Neuron (in vitro differentiated cells): Measurements from ENCODE around the gene GAL3ST1.
"Not testable (repeated sequence)": the region's sequence is repeated elsewhere in the genome, so short reads cannot be mapped to it uniquely, and the experiment has no call there.

Experiments
- H2AFZ ChIP-seq: one replicate; pipeline ENCODE4 v1.6.1; 2013; ENCODE audit warnings: low read depth, mild to moderate bottlenecking, inconsistent platforms, low read length, moderate library complexity
- H3K27me3 ChIP-seq: one replicate; pipeline ENCODE4 v1.6.1; 2013; ENCODE audit warnings: low read length; ENCODE audit not compliant: insufficient read depth
- H3K36me3 ChIP-seq: one replicate; pipeline ENCODE4 v1.6.1; 2013; ENCODE audit warnings: low read length; ENCODE audit not compliant: insufficient read depth
- H3K4me1 ChIP-seq: one replicate; pipeline ENCODE4 v1.6.1; 2013; ENCODE audit warnings: low read length; ENCODE audit not compliant: insufficient read depth
- H3K4me3 ChIP-seq: 2 replicates; pipeline ENCODE4 v1.5.1; 2013; ENCODE audit warnings: mild to moderate bottlenecking, low read length, moderate library complexity
- H3K9me3 ChIP-seq: one replicate; pipeline ENCODE4 v1.6.1; 2013; ENCODE audit warnings: low read length

GAL3ST1 gene

DNA sequence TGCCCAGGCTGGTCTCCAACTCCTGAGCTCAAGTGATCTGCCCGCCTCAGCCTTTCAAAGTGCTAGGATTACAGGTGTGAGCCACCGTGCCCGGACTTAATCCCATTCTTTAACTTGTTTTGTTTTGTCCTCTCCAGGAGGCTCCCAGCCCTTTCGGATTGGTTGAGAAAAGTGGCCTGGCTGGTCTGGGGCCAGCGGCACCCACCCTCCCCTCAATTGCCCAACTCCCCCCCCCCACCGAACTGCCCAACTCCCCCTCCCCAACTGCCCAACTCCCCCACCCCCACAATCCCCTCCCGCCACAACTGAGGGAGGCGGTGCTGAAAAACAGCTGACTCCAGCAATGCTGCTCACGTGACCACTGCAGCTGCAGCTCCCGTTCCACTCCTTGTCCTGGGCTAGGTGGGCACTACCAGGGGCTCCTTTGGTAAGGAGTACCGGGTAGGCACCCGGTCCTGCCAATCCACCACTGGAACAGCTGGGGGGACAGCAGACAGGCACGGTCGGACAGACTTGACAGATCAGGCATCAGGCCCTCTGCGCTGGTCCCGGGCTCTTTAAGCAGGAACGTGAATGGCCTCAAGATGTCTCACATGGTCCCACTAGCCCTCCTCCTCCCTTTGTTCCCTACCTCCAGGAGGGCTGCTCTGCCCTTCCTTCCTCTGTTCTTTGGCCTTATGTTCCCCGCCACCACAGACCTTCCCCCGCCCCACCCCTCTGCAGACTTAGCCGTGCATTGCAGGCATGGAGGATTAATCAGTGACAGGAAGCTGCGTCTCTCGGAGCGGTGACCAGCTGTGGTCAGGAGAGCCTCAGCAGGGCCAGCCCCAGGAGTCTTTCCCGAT lies 32.2 kb upstream of the GAL3ST1 start, which contains the start of gene TCN2:
Gene TCN2, plus strand, starts transcription at position 720 of the 845 bp plus-strand sequence. CDS start 158 bp downstream, outside the sequence.
- Histone ChIP-seq H3K9me3 (no peaks in the 10 kb centered on the region), H3K4me1 (peaks cover 33% of the 10 kb centered on the region), H3K27me3 (no peaks in the 10 kb centered on the region), H2AFZ (peak within 1 kb of the TSS; percentile 23), H3K4me3 (peak within 1 kb of the TSS; percentile 68), H3K36me3 (peaks cover 13% of the 10 kb centered on the region)

DNA sequence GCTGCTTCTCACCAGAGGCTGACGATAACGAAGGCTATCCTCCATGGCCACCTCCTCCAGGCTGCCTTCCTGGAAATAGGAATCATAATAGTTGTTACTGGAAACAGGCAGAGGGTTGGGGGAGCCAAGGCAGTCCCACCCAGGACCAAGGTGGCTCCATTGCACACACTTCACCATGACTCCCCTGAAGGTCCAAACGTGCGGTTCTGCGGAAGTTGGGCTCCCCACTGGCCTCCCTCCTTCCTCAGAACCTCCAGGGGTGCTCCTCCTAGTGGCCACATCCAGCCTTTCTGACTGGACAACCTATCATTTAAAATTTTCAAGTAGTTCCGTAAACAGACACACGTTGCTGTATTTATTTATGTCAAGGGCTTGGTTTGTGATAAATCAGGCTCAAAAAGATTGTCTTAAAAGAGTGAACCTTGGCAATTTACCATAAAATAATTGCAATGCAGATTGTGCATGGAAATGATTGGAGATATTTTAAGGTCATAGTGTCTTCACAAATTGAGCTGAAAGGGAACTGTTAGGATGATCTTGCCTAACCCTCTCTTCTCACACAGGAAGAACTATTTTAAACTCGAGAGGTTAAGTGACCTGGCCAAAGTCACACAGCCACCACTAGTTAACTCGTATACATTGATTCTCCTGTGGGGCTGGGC lies 31.1 kb upstream of the GAL3ST1 start:
- Histone ChIP-seq H3K4me3 (no peak overlapping the region), H3K4me1 (peaks cover 33% of the 10 kb centered on the region), H3K36me3 (peaks cover 3% of the 10 kb centered on the region), H3K9me3 (no peaks in the 10 kb centered on the region), H3K27me3 (no peaks in the 10 kb centered on the region), H2AFZ (peak overlapping the region; percentile 2)

DNA sequence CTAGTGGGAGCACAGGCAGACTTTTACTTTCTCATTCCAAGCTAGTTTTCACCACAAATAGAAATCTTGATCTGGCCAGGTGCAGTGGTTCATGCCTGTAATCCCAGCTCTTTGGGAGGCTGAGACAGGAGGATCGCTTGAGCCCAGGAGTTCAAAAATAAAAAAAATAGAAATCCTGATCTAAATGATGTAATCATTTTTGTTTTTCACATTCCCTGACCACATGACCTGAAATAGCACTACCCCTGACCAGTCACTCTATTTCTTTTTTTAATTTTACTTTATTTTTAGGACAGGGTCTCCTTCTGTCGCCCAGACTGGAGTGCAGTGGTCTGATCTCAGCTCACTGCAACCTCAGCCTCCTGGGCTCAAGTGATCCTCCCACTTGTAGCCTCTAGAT lies 30.3 kb upstream of the GAL3ST1 start:
- no peaks in the 10 kb centered on the region for H3K36me3 ChIP-seq
- no peaks in the 10 kb centered on the region for H3K9me3 ChIP-seq
- peaks cover 32% of the 10 kb centered on the region for H3K4me1 ChIP-seq
- H2AFZ ChIP-seq, result no peak overlapping the region
- no peaks in the 10 kb centered on the region for H3K27me3 ChIP-seq
- H3K4me3 ChIP-seq, result no peak overlapping the region

DNA sequence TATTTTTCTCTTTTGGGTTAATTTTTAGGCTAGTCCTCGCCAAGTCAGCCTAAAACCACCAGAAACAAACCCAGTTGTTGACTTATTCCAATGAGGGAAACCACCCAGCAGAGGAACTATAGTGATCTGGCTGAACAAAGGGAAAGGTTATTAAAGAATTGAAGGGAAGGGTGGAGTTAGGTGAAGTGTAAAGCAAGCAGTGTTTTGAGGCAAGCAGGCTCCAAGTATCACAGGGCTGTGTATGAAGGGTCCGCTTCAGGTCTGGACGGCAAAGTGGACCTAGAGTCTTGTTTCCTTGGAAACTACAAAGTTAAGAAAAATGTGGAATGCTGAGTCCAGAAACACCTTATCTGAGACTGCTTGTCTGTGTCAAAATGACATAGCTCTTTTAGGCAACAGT lies 29.3 kb upstream of the GAL3ST1 start:
- H2AFZ ChIP-seq, result no peak overlapping the region
- no peaks in the 10 kb centered on the region for H3K9me3 ChIP-seq
- no peaks in the 10 kb centered on the region for H3K36me3 ChIP-seq
- no peaks in the 10 kb centered on the region for H3K27me3 ChIP-seq
- no peak overlapping the region for H3K4me3 ChIP-seq
- peaks cover 23% of the 10 kb centered on the region for H3K4me1 ChIP-seq

DNA sequence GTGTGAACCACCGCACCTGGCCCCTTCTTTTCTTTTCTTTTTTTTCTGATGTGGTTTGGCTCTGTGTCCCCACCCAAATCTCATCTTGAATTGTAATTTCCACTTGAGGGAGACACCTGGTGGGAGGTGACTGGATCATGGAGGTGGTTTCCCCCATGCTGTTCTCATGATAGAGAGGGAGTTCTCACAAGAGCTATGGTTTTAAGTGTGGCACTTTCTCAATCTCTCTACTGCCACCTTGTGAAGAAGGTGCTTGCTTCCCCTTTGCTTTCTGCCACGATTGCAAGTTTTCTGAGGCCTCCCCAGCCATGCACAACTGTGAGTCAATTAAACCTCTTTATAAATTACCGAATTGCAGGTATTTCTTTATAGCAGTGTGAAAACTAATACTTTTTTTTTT lies 27.6 kb upstream of the GAL3ST1 start:
- Histone ChIP-seq H3K4me1 (peaks cover 6% of the 10 kb centered on the region), H3K27me3 (no peaks in the 10 kb centered on the region), H3K4me3 (no peak overlapping the region), H2AFZ (no peak overlapping the region), H3K36me3 (no peaks in the 10 kb centered on the region), H3K9me3 (no peaks in the 10 kb centered on the region)

DNA sequence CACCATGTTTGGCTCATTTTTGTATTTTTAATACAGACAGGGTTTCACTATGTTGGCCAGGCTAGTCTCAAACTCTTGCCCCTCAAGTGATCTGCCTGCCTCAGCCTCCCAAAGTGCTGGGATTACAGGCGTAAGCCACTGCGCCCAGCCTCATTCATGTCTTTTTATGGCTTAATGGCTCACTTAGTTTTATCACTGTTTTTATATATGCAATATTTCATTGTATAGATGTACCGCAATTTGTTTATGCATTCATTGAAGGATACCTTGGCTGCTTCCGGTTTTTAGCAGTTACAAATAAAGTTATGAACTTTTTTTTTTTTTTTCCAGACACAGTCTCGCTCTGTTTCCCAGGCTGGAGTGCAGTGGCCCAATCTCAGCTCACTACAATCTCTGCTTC lies 27.0 kb upstream of the GAL3ST1 start:
- no peak overlapping the region for H3K4me3 ChIP-seq
- H2AFZ ChIP-seq, result no peak overlapping the region
- no peaks in the 10 kb centered on the region for H3K27me3 ChIP-seq
- no peaks in the 10 kb centered on the region for H3K36me3 ChIP-seq
- H3K4me1 ChIP-seq, result peaks cover 6% of the 10 kb centered on the region
- H3K9me3 ChIP-seq, result no peaks in the 10 kb centered on the region

DNA sequence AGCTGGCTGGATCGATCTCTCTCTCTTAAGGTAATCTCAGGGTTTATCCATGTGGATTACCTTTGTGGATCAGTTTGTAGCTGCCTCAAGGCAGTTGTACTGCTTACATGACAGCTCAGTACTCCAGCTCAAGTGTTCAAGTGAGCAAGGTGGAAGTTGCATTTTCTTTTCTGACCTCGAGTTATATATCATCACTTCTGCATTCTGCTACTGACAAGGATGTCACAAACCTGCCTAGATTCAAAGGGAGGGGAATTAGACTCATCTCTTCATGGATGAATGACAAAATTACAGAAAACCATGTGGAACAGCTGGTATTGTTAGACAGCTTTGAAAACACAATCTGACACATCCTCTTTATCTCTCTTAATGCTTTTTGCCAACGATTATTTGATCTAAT lies 26.5 kb upstream of the GAL3ST1 start:
- Histone ChIP-seq H3K4me1 (peaks cover 1% of the 10 kb centered on the region), H3K4me3 (no peak overlapping the region), H3K36me3 (no peaks in the 10 kb centered on the region), H3K9me3 (no peaks in the 10 kb centered on the region), H3K27me3 (no peaks in the 10 kb centered on the region), H2AFZ (no peak overlapping the region)

DNA sequence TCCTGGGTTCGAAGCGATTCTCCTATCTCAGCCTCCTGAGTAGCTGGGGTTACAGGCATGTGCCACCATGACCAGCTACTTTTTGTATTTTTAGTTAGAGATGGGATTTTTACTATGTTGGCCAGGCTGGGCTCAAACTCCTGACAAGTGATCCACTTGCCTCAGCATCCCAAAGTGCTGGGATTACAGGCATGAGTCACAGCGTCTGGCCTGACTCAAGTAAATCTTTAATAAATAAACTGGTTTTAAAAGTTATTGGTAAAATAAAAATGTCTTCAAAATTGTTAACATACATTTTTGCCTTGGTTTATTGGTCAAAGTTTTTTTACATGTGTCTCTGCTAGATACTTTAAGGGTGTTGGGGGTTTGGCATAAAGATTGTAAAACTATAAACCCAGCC lies 24.5 kb upstream of the GAL3ST1 start:
- no peaks in the 10 kb centered on the region for H3K36me3 ChIP-seq
- no peaks in the 10 kb centered on the region for H3K9me3 ChIP-seq
- no peaks in the 10 kb centered on the region for H3K4me1 ChIP-seq
- H3K27me3 ChIP-seq, result no peaks in the 10 kb centered on the region
- H2AFZ ChIP-seq, result no peak overlapping the region
- H3K4me3 ChIP-seq, result no peak overlapping the region

DNA sequence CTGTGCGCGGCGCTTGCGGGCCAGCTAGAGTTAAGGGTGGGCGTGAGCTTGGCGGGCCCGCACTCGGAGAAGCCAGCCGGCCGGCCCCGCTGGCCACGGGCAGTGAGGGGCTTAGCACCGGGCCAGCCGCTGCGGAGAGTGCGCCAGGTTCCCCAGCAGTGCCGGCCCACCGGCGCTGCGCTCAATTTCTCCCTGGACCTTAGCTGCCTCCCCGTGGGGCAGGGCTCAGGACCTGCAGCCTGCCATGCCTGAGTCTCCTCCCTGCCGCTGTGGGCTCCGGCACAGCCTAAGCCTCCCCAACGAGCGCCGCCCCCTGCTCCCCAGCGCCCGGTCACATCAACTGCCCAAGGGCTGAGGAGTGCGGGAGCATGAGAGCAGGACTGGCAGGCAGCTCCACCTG lies 22.4 kb upstream of the GAL3ST1 start:
- Histone ChIP-seq H2AFZ (no peak overlapping the region), H3K9me3 (no peaks in the 10 kb centered on the region), H3K4me3 (no peak overlapping the region), H3K27me3 (no peaks in the 10 kb centered on the region), H3K36me3 (no peaks in the 10 kb centered on the region), H3K4me1 (no peaks in the 10 kb centered on the region)

DNA sequence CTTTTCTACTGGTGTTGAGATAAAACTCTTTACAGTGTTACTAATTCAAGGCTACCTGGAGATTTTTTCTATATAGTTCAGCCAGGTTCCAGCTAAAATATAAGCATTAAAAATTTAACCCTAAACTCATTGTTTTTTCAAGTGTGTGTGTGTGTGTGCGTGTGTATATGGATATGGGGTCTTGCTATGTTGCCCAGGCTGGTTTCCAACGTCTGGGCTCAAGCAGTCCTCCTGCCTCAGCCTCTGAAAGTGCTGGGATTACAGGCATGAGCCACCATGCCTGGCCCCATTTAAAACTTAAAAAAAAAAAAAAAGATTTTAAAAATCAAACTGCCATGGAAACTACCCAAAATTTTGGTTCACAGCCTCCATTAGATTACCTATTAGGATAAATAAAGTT lies 21.7 kb upstream of the GAL3ST1 start:
- Histone ChIP-seq H3K4me3 (no peak overlapping the region), H2AFZ (no peak overlapping the region), H3K9me3 (no peaks in the 10 kb centered on the region), H3K36me3 (no peaks in the 10 kb centered on the region), H3K4me1 (no peaks in the 10 kb centered on the region), H3K27me3 (no peaks in the 10 kb centered on the region)

DNA sequence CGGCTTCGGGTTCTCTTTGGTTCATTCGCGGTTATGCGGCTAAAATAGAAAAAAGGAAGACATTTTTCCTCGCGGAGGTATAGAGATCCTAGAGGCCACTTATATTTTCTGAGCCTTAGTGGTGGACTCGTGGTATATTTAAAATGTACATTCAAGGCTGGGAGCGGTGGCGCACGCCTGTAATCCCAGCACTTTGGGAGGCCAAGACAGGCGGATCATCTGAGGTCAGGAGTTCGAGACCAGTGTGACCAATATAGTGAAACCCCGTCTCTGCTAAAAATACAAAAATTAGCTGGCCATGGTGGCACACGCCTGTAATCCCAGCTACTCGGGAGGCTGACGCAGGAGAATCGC lies 17.9 kb upstream of the GAL3ST1 start:
- H3K4me3 ChIP-seq, result peak overlapping the region; percentile 17
- H3K36me3 ChIP-seq, result peaks cover 23% of the 10 kb centered on the region
- H3K4me1 ChIP-seq, result peaks cover 10% of the 10 kb centered on the region
- not testable (repeated sequence) for H3K27me3 ChIP-seq, H3K9me3 ChIP-seq, H2AFZ ChIP-seq

DNA sequence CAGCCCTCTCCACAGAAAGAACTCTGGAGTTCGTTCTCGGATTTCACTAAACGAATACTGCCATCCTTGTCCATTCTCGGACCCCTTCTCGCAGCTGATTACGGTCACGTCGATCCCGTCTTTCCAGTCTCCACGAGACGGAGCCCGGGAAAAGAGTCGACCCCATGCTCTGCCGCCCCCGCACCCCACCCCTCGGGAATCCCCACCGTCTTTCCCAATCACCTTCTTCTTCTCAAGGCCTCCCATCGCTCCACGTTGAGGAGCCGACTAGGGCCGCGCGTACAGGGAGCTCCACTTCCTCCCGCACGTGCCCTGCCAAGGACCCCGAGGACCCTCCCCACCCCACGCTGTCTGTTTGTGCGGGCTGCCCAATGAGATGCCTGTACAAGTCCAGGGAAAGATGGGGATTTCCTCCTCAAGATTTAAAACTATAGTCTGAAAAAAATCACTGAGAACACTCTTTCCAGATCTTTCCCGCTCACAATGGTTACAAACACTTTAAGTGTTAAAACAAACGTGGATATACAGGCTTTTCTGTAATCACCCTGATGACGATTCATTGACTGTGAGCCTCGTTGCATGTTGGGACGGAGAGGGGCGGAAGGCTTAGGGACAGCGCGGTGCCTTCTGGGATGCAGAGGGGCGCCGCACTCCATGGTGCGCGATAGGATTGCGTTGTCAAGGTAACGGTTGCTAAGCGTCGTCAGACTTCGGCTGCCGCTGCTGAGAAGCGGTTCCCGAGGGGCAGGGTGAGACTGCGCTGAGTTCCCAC lies 17.3 kb upstream of the GAL3ST1 start, which contains the start of gene PES1:
Gene PES1, minus strand, starts transcription at position 323 of the 772 bp plus-strand sequence. Its CDS starts 77 bp downstream, at position 246.
- H3K36me3 ChIP-seq, result peaks cover 29% of the 10 kb centered on the region
- peak within 1 kb of the TSS; percentile 82 for H3K4me3 ChIP-seq
- no peaks in the 10 kb centered on the region for H3K27me3 ChIP-seq
- H2AFZ ChIP-seq, result no peak within 1 kb of the TSS
- no peaks in the 10 kb centered on the region for H3K9me3 ChIP-seq
- peaks cover 10% of the 10 kb centered on the region for H3K4me1 ChIP-seq

DNA sequence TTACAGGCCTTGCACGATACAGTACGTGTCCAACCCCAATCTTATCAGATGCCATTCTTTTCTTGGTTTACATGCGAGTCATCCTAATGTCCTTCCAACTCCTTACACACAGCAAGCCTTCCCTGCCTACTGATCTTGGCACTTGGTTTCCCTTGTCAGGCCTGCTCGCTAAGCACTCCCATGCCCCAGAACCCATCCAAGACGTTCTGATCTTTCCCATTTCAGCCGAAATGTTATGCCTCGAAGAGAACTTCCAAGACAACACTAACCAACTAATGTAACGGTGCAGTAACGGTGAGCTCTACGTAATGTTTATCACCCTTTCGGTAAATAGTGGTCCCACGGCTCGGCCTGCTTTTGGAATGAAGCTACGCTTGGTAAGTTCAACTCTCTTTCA lies 16.7 kb upstream of the GAL3ST1 start:
- H3K4me3 ChIP-seq, result peak overlapping the region; percentile 82
- no peaks in the 10 kb centered on the region for H3K9me3 ChIP-seq
- peaks cover 35% of the 10 kb centered on the region for H3K36me3 ChIP-seq
- H2AFZ ChIP-seq, result no peak overlapping the region
- H3K27me3 ChIP-seq, result no peaks in the 10 kb centered on the region
- H3K4me1 ChIP-seq, result peaks cover 10% of the 10 kb centered on the region
